ENCODE data around the gene CAND1.

Gene CAND1

GRCh38 chr12:67268896-67269632 is at the start of gene CAND1:
TSS of gene CAND1 (plus strand) at chr12:67269358. CDS start at chr12:67269718, 360 bp downstream.
- DNase-seq, result peak; percentile 99

- DNase-seq, result peak; percentile 1
Observed at GRCh38 chr12:67220065-67220464, 49.1 kb upstream of the CAND1 start.

- peak; percentile 6 for DNase-seq
Observed at GRCh38 chr12:67222302-67222701, 46.9 kb upstream of the CAND1 start.

GRCh38 chr12:67223225-67223624 is 45.9 kb upstream of the CAND1 start:
- no peak for DNase-seq

GRCh38 chr12:67237231-67237630 is 31.9 kb upstream of the CAND1 start:
- no peak for DNase-seq

GRCh38 chr12:67239061-67239460 is 30.1 kb upstream of the CAND1 start:
- DNase-seq, result peak; percentile 32

- DNase-seq, result peak; percentile 35
Observed at GRCh38 chr12:67241482-67241881, 27.7 kb upstream of the CAND1 start.

- no peak for DNase-seq
Observed at GRCh38 chr12:67243260-67243659, 25.9 kb upstream of the CAND1 start.

- DNase-seq, result no peak
Observed at GRCh38 chr12:67245571-67245970, 23.6 kb upstream of the CAND1 start.

- no peak for DNase-seq
Observed at GRCh38 chr12:67251012-67251411, 18.1 kb upstream of the CAND1 start.

- no peak for DNase-seq
Observed at GRCh38 chr12:67254372-67255026, 14.7 kb upstream of the CAND1 start.

GRCh38 chr12:67256649-67257048 is 12.5 kb upstream of the CAND1 start:
- no peak for DNase-seq

GRCh38 chr12:67263471-67263870 is 5.7 kb upstream of the CAND1 start:
- no peak for DNase-seq

GRCh38 chr12:67268335-67268895 is 743 bp upstream of the CAND1 start:
- peak; percentile 99 for DNase-seq

GRCh38 chr12:67269633-67270573 is 745 bp downstream of the CAND1 start:
- DNase-seq, result peak; percentile 13

- DNase-seq, result no peak
Observed at GRCh38 chr12:67270622-67271021, 1.5 kb downstream of the CAND1 start.

GRCh38 chr12:67271976-67272375 is 2.8 kb downstream of the CAND1 start:
- peak; percentile 41 for DNase-seq

GRCh38 chr12:67274186-67274585 is 5.0 kb downstream of the CAND1 start:
- no peak for DNase-seq

- no peak for DNase-seq
Observed at GRCh38 chr12:67275380-67275913, 6.3 kb downstream of the CAND1 start.

- no peak for DNase-seq
Observed at GRCh38 chr12:67276421-67276820, 7.3 kb downstream of the CAND1 start.

GRCh38 chr12:67279637-67280036 is 10.5 kb downstream of the CAND1 start:
- no peak for DNase-seq

GRCh38 chr12:67280088-67280487 is 10.9 kb downstream of the CAND1 start:
- DNase-seq, result no peak

- no peak for DNase-seq
Observed at GRCh38 chr12:67280572-67280971, 11.4 kb downstream of the CAND1 start.
